Effector memory CD4-positive, alpha-beta T cell (primary cell): Measurements from ENCODE around the gene MACROD2.

ENCODE experiments used
- DNase-seq, 3 donors: peaks; one replicate each; pipeline ENCODE4 v3.0.0-alpha.2; 2020
- H3K27ac ChIP-seq: 2 replicates; pipeline ENCODE4 v1.7.0; 2013; ENCODE audit warnings: mild to moderate bottlenecking, low read length, moderate library complexity; ENCODE audit not compliant: insufficient read depth, poor library complexity, severe bottlenecking
- H3K27me3 ChIP-seq: replicated peaks from 2 replicates; pipeline ENCODE4 v1.7.0; 2013; ENCODE audit warnings: mild to moderate bottlenecking, low read length; ENCODE audit not compliant: insufficient read depth, control insufficient read depth, poor library complexity, severe bottlenecking
- H3K36me3 ChIP-seq: 2 replicates; pipeline ENCODE4 v1.7.0; 2013; ENCODE audit warnings: mild to moderate bottlenecking, low read length, moderate library complexity; ENCODE audit not compliant: control insufficient read depth, insufficient read depth
- H3K4me1 ChIP-seq: 2 replicates; pipeline ENCODE4 v1.7.0; 2013; ENCODE audit warnings: low read length, mild to moderate bottlenecking; ENCODE audit not compliant: control insufficient read depth, insufficient read depth, poor library complexity, severe bottlenecking
- H3K4me3 ChIP-seq: 2 replicates; pipeline ENCODE4 v1.7.0; 2013; ENCODE audit warnings: low read length, low read depth, mild to moderate bottlenecking; ENCODE audit not compliant: insufficient read depth, poor library complexity, severe bottlenecking
- H3K9me3 ChIP-seq: 2 replicates; pipeline ENCODE4 v1.7.0; 2013; ENCODE audit warnings: mild to moderate bottlenecking, low read length, moderate library complexity; ENCODE audit not compliant: control insufficient read depth

The MACROD2 gene

GRCh38 chr20:14595051-14595450 lies 599.7 kb downstream of the MACROD2 start:
- Histone ChIP-seq H3K36me3 (no peaks in the 10 kb centered on the region), H3K27ac (no peak overlapping the region), H3K4me1 (no peaks in the 10 kb centered on the region), H3K4me3 (no peak overlapping the region), H3K27me3 (no peaks in the 10 kb centered on the region), H3K9me3 (no peaks in the 10 kb centered on the region)
- DNase-seq = no peak

DNA sequence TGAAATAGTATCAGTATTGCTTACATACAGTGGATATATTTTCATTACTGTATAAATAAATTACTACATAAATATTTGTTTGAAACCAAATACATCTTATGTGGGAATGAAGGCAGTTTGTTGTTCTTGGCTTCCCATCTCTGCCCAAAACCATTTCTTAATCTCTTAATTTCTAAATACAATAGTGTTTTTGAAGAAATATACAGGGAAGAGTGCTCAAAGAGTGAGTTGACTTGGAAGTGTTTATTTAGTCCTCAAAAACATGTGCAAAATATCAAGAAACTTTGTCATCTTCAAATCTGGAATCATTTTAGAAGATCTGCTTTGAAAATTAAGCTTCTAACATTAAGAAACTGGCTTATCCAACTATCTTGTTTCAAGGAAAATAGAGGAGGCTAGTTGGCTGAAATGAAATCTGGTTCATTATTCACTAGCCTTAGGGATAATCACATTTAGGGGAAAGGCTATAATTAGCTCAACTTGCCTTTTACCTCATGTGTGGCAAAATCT lies 601.9 kb downstream of the MACROD2 start:
- H3K9me3 ChIP-seq = no peaks in the 10 kb centered on the region
- no peak for DNase-seq
- H3K4me3 ChIP-seq = no peak overlapping the region

DNA sequence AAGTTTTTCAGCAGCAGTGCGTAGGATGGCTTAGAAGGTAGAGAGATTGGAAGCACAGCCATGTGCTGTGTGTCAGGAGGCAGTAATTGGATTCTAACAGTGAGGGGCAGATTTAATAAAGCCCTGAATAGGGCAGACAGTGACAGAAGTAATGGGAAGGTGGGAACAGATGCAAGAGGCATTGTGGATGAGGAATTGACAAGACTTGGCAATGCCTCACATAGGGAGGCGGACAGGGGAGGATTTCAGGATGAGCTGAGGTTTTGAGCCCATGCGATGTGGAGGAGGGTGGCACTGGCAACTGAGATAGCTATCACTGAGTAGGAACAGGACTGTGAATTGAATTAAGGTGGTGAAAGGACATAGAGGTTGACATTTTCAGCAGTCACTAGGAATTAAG lies 604.3 kb downstream of the MACROD2 start:
- DNase-seq = no peak
- Histone ChIP-seq H3K4me3 (no peak overlapping the region), H3K36me3 (no peaks in the 10 kb centered on the region), H3K4me1 (no peaks in the 10 kb centered on the region), H3K27ac (no peak overlapping the region), H3K9me3 (no peaks in the 10 kb centered on the region), H3K27me3 (no peaks in the 10 kb centered on the region)

More for the DNA sequence above, 601.9 kb downstream of the MACROD2 start:
- H3K4me1 ChIP-seq = no peaks in the 10 kb centered on the region
- no peaks in the 10 kb centered on the region for H3K36me3 ChIP-seq
- no peaks in the 10 kb centered on the region for H3K27me3 ChIP-seq
- H3K27ac ChIP-seq = no peak overlapping the region

- H3K4me3 ChIP-seq = no peak overlapping the region
- H3K9me3 ChIP-seq = no peaks in the 10 kb centered on the region
- no peaks in the 10 kb centered on the region for H3K36me3 ChIP-seq
- no peak overlapping the region for H3K27ac ChIP-seq
- no peaks in the 10 kb centered on the region for H3K4me1 ChIP-seq
- no peaks in the 10 kb centered on the region for H3K27me3 ChIP-seq
- DNase-seq = no peak
Observed at GRCh38 chr20:14600527-14600926, 605.2 kb downstream of the MACROD2 start.

DNA sequence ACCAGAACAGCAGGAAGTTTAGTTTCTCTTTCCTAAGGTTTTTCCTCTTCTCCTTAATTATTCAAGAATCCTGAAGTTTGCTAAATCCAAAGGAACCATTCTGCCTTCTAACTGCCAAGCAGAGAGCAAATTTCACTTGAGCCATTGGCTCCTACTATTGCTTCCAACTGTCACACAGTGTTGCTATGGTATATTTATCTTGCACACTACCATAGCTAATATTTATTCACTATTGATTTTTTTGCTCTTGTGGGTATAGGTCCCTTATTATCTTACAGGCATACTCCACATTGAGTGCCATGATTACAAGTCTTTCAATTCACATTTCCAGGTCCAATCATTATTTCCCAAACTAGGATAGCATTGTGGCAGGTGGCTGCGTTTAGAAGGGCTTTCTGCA lies 608.8 kb downstream of the MACROD2 start:
- no peaks in the 10 kb centered on the region for H3K36me3 ChIP-seq
- no peaks in the 10 kb centered on the region for H3K4me1 ChIP-seq
- H3K9me3 ChIP-seq = no peaks in the 10 kb centered on the region
- no peaks in the 10 kb centered on the region for H3K27me3 ChIP-seq
- H3K27ac ChIP-seq = no peak overlapping the region
- DNase-seq = no peak
- no peak overlapping the region for H3K4me3 ChIP-seq

DNA sequence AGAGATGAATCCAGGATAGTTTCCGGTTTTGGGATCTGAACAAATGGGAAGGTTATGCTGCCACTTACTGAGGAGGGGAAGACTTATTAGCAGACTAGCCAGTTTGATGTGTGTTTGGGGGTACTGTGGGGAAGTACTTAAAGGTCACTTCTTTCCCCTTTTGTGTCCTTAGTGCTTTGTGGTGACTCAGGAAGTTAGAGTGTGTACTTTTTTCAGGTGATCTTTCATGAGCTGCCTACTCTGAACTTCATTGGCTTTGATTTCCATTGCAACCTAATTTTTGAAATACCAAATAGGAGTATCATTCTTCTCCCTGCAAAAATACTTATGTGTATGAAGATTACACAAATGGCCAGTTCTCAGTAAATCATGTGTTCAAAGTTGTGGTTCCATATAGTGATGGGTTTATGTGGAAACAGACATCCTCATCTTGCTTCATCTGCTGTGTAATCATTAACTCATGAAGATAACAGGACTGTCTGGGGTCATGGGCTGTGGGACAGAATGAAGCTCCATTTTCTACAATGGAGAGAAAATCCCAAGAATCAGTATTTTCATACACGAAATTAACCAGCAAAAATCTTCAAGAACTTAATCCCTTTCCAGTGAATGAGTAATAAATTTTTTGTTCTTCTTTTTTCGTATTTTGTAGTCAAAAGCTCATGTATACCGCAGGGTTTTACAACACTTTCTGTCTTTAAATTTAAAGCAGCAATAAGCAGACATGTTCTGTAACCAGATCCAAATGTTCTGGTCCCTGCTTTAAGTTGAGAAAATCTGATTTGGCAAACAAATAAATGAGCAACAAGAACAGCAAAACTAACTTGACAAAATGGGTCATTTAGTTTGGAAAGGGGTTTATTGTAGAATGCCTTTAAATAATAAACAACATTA lies 614.3 kb downstream of the MACROD2 start:
- DNase-seq = no peak
- no peaks in the 10 kb centered on the region for H3K36me3 ChIP-seq
- H3K4me1 ChIP-seq = no peaks in the 10 kb centered on the region
- no peaks in the 10 kb centered on the region for H3K9me3 ChIP-seq
- no peak overlapping the region for H3K27ac ChIP-seq
- H3K4me3 ChIP-seq = no peak overlapping the region
- no peaks in the 10 kb centered on the region for H3K27me3 ChIP-seq

- H3K27me3 ChIP-seq = no peaks in the 10 kb centered on the region
- no peak overlapping the region for H3K27ac ChIP-seq
- H3K4me1 ChIP-seq = no peaks in the 10 kb centered on the region
- no peak overlapping the region for H3K4me3 ChIP-seq
- no peaks in the 10 kb centered on the region for H3K36me3 ChIP-seq
- no peak for DNase-seq
- no peaks in the 10 kb centered on the region for H3K9me3 ChIP-seq
Observed at GRCh38 chr20:14611479-14611878, 616.2 kb downstream of the MACROD2 start.

DNA sequence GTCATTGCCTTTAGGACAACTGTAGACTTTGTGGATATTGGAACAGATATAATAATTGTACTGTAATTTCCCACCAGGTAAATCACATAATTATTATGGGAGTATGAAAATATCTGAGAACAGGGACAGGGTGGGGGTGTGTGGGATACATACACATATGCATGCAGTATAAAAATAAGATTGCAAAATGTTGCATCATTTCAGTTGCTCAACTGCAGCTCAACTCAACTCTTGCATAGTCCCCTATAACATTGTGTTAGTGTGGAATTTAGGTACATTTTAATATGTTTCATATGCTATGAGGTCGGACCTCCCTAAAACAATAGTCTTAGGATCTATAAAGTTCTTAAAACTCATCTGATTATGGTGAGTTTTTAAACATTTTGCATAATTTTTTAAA lies 617.1 kb downstream of the MACROD2 start:
- Histone ChIP-seq H3K4me1 (no peaks in the 10 kb centered on the region), H3K36me3 (no peaks in the 10 kb centered on the region), H3K4me3 (no peak overlapping the region), H3K27ac (no peak overlapping the region), H3K27me3 (no peaks in the 10 kb centered on the region), H3K9me3 (no peaks in the 10 kb centered on the region)
- DNase-seq = no peak

GRCh38 chr20:14616003-14616402 lies 620.7 kb downstream of the MACROD2 start:
- no peak for DNase-seq
- H3K9me3 ChIP-seq = no peaks in the 10 kb centered on the region
- H3K36me3 ChIP-seq = no peaks in the 10 kb centered on the region
- no peak overlapping the region for H3K4me3 ChIP-seq
- H3K4me1 ChIP-seq = no peaks in the 10 kb centered on the region
- H3K27me3 ChIP-seq = no peaks in the 10 kb centered on the region
- H3K27ac ChIP-seq = no peak overlapping the region

DNA sequence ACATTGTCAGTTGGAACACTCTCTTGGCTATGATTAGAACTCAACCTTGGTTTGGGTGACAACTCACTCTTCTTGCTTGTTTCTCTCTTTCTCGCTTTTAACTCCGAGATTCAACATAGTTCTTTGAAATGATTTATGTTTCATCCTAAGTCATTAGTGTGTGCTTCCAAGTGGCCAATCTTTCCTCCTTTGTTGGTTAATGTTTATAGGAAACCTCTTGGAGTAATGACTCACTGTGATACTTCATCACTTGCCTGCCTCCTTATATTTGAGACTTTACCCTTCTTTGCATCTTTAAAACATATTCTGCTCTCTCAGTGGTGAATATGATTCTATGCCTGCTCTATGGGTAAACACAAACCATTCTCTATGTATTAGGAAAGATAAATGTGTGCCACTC lies 621.8 kb downstream of the MACROD2 start:
- no peak for DNase-seq
- no peaks in the 10 kb centered on the region for H3K4me1 ChIP-seq

More for the DNA sequence above, 621.8 kb downstream of the MACROD2 start:
- Histone ChIP-seq H3K4me3 (no peak overlapping the region), H3K27me3 (no peaks in the 10 kb centered on the region), H3K27ac (no peak overlapping the region), H3K9me3 (no peaks in the 10 kb centered on the region), H3K36me3 (no peaks in the 10 kb centered on the region)
